ENCODE measurements around the gene IL27RA.
"Not testable (repeated sequence)": the region's sequence is repeated elsewhere in the genome, so short reads cannot be mapped to it uniquely, and the experiment has no call there.

Gene IL27RA

DNA sequence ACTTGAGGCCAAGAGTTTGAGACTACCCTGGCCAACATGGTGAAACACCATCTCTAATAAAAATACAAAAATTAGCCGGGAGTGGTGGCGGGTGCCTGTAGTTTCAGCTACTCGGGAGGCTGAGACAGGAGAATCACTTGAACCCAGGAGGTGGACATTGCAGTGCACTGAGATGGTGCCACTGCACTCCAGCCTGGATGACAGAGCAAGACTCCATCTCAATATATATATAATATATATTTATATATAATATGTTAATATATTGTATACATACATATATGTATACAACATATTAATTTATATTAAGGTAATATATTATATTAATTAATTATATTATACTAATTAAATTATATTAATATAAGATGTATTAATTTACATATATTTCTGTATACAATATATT, 11.8 kb upstream of the IL27RA start:
- H3K14ac ChIP-seq (ENCODE audit: low read length); H3K4me2 ChIP-seq (ENCODE audit: insufficient read depth, low read length, poor library complexity, severe bottlenecking); H3K36me3 ChIP-seq (replicated peaks in 1 of 2; ENCODE audit: control insufficient read depth in 2 of 2, insufficient read depth in 2 of 2, low read length in 2 of 2); H2BK12ac ChIP-seq (ENCODE audit: low read length); H2BK120ac ChIP-seq (ENCODE audit: low read depth, low read length); H4K91ac ChIP-seq (ENCODE audit: low read depth, low read length, poor library complexity); H2AFZ ChIP-seq (ENCODE audit: low read length); H3K9ac ChIP-seq (ENCODE audit: low read depth, low read length, poor library complexity); H3K27ac ChIP-seq (replicated peaks; ENCODE audit: low read length); H3K18ac ChIP-seq (ENCODE audit: low read length); H2BK15ac ChIP-seq (ENCODE audit: low read length); DNase-seq (ENCODE audit: low spot score); H2BK5ac ChIP-seq (ENCODE audit: low read length); H3K79me1 ChIP-seq (ENCODE audit: low read depth, low read length); H3K9me3 ChIP-seq (replicated peaks in 1 of 2; ENCODE audit: control insufficient read depth in 2 of 2, insufficient read depth in 1 of 2, low read depth in 1 of 2, low read length in 2 of 2); H3K27me3 ChIP-seq (ENCODE audit: control insufficient read depth in 3 of 3, insufficient read depth in 3 of 3, low read depth in 1 of 3, low read length in 3 of 3); H2AK5ac ChIP-seq (ENCODE audit: low read depth, low read length); H3K4ac ChIP-seq (ENCODE audit: low read length); H4K8ac ChIP-seq (ENCODE audit: low read depth, low read length); H3K4me3 ChIP-seq (ENCODE audit: low read length in 2 of 2); H3K23ac ChIP-seq (ENCODE audit: low read depth, low read length, poor library complexity); H3K4me1 ChIP-seq (ENCODE audit: control insufficient read depth in 2 of 2, insufficient read depth in 1 of 2, low read depth in 1 of 2, low read length in 2 of 2): not testable (repeated sequence)
- WGBS, 2 donors (ENCODE audit: extremely low coverage in 2 of 2, insufficient read length in 2 of 2, insufficient replicate concordance in 1 of 2), result no CpG with 5 or more reads among the region's 3 CpGs

DNA sequence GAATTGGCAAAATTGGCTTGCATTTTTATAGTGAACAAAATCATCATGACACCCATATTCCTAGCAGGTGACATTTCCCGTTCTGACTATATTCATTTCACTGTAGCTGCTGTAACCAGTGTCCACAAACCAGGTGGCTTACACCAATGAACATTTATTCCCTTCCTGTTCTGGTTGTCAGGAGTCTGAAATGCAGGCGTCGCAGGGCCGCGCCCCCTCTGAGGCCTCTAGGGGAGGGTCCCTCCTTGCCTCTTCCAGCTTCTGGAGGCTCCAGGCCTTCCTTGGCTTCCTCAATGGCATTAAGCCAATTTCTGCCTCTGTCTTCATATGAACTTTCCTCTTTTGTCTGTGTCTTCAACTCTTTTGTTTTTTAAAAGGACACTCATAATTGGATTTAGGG, 10.1 kb upstream of the IL27RA start:
- no peak overlapping the region for H3K9ac ChIP-seq (ENCODE audit: low read depth, low read length, poor library complexity)
- no peak overlapping the region for H2BK120ac ChIP-seq (ENCODE audit: low read depth, low read length)
- no peak overlapping the region for H4K8ac ChIP-seq (ENCODE audit: low read depth, low read length)
- DNase-seq (ENCODE audit: low spot score), result no peak
- H2BK5ac ChIP-seq (ENCODE audit: low read length), result no peak overlapping the region
- no peak overlapping the region for H3K4ac ChIP-seq (ENCODE audit: low read length)
- WGBS, 2 donors (ENCODE audit: extremely low coverage in 2 of 2, insufficient read length in 2 of 2, insufficient replicate concordance in 1 of 2), result no CpG with 5 or more reads among the region's 5 CpGs
- H3K27ac ChIP-seq (replicated peaks; ENCODE audit: low read length), result no peak overlapping the region
- H2AK5ac ChIP-seq (ENCODE audit: low read depth, low read length), result no peak overlapping the region
- no peak overlapping the region for H3K4me3 ChIP-seq (ENCODE audit: low read length in 2 of 2)
- peaks cover 3 to 8% of the 10 kb centered on the region in 2 donors for H3K4me1 ChIP-seq (ENCODE audit: control insufficient read depth in 2 of 2, insufficient read depth in 1 of 2, low read depth in 1 of 2, low read length in 2 of 2)
- no peak overlapping the region for H3K4me2 ChIP-seq (ENCODE audit: insufficient read depth, low read length, poor library complexity, severe bottlenecking)
- no peak overlapping the region for H2BK12ac ChIP-seq (ENCODE audit: low read length)
- H3K9me3 ChIP-seq (replicated peaks in 1 of 2; ENCODE audit: control insufficient read depth in 2 of 2, insufficient read depth in 1 of 2, low read depth in 1 of 2, low read length in 2 of 2), result no peaks in the 10 kb centered on the region
- H3K79me1 ChIP-seq (ENCODE audit: low read depth, low read length), result no peaks in the 10 kb centered on the region
- no peaks in the 10 kb centered on the region for H3K36me3 ChIP-seq (replicated peaks in 1 of 2; ENCODE audit: control insufficient read depth in 2 of 2, insufficient read depth in 2 of 2, low read length in 2 of 2)
- peak overlapping the region; percentile 64 for H2AFZ ChIP-seq (ENCODE audit: low read length)
- H2BK15ac ChIP-seq (ENCODE audit: low read length), result no peak overlapping the region
- no peak overlapping the region for H3K23ac ChIP-seq (ENCODE audit: low read depth, low read length, poor library complexity)
- no peak overlapping the region for H4K91ac ChIP-seq (ENCODE audit: low read depth, low read length, poor library complexity)
- no peak overlapping the region for H3K14ac ChIP-seq (ENCODE audit: low read length)
- no peaks in the 10 kb centered on the region for H3K27me3 ChIP-seq (ENCODE audit: control insufficient read depth in 3 of 3, insufficient read depth in 3 of 3, low read depth in 1 of 3, low read length in 3 of 3)
- no peak overlapping the region for H3K18ac ChIP-seq (ENCODE audit: low read length)

DNA sequence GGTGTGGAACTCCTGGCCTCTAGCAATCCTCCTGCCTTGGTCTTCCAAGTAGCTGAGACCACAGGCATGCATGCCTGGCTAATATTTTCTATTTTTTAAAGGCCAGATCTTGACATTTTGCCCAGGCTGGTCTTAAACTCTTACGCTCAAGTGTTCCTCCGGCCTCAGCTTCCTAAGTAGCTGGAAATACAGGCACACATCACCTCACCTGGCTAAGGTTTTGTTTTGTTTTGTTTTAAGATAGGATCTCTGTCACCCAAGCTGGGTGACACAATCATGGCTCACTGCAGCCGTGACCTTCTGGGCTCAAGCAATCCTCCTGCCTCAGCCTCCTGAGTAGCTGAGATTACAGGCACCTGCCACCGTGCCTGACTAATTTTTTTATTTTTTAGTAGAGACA, 9.1 kb upstream of the IL27RA start:
- Histone ChIP-seq H3K4me3 (ENCODE audit: low read length in 2 of 2) (no peak overlapping the region), H2BK120ac (ENCODE audit: low read depth, low read length) (no peak overlapping the region), H2AFZ (ENCODE audit: low read length) (peak overlapping the region; percentile 34), H3K18ac (ENCODE audit: low read length) (no peak overlapping the region), H3K4me2 (ENCODE audit: insufficient read depth, low read length, poor library complexity, severe bottlenecking) (no peak overlapping the region), H3K9me3 (replicated peaks in 1 of 2; ENCODE audit: control insufficient read depth in 2 of 2, insufficient read depth in 1 of 2, low read depth in 1 of 2, low read length in 2 of 2) (no peaks in the 10 kb centered on the region), H3K23ac (ENCODE audit: low read depth, low read length, poor library complexity) (no peak overlapping the region), H3K4ac (ENCODE audit: low read length) (no peak overlapping the region), H3K27me3 (ENCODE audit: control insufficient read depth in 3 of 3, insufficient read depth in 3 of 3, low read depth in 1 of 3, low read length in 3 of 3) (no peaks in the 10 kb centered on the region), H2BK12ac (ENCODE audit: low read length) (no peak overlapping the region), H4K8ac (ENCODE audit: low read depth, low read length) (no peak overlapping the region), H2BK15ac (ENCODE audit: low read length) (no peak overlapping the region), H2AK5ac (ENCODE audit: low read depth, low read length) (no peak overlapping the region), H3K14ac (ENCODE audit: low read length) (no peak overlapping the region), H3K4me1 (ENCODE audit: control insufficient read depth in 2 of 2, insufficient read depth in 1 of 2, low read depth in 1 of 2, low read length in 2 of 2) (peaks cover 3 to 8% of the 10 kb centered on the region in 2 donors), H2BK5ac (ENCODE audit: low read length) (no peak overlapping the region), H3K79me1 (ENCODE audit: low read depth, low read length) (no peaks in the 10 kb centered on the region), H4K91ac (ENCODE audit: low read depth, low read length, poor library complexity) (no peak overlapping the region), H3K27ac (replicated peaks; ENCODE audit: low read length) (no peak overlapping the region), H3K9ac (ENCODE audit: low read depth, low read length, poor library complexity) (no peak overlapping the region), H3K36me3 (replicated peaks in 1 of 2; ENCODE audit: control insufficient read depth in 2 of 2, insufficient read depth in 2 of 2, low read length in 2 of 2) (no peaks in the 10 kb centered on the region)
- DNase-seq (ENCODE audit: low spot score), result no peak
- no CpG with 5 or more reads among the region's 4 CpGs for WGBS, 2 donors (ENCODE audit: extremely low coverage in 2 of 2, insufficient read length in 2 of 2, insufficient replicate concordance in 1 of 2)

DNA sequence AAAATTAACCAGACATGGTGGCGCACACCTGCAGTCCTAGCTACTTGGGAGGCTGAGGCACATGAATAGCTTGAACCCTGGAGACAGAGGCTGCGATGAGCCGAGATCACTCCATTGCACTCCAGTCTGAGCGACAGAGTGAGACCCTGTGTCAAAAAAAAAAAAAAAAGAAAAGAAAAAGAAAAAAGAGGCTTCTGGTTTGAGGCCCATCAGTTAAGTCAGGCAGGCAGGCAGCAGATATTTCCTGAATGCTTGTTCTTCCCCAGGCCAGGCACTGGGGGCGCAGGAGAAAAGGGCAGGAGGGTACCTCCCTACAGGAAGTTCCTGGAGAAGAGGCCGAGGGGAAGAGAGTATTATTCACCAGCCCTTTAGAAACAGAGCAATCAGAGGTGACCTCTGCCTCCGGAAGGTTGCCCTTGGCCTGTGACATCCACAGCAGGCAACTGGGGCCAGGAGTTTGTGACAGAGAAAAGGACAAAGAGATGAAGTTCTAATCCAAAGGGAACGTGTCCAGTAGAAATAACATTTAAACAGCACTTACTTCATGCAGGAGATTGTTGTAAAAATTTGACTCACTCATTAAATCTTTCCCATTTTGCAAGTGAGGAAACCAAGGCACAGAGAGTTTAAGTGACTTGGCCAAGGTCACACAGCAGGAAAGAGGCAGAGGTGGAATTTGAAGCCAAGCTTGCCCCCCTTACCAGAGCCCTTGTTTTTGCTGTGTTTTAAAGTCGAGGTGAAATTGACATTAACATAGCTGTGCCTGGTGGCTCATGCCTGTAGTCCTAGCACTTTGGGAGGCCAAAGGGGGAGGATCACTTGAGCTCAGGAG, 7.9 kb upstream of the IL27RA start:
- no peak overlapping the region for H3K27ac ChIP-seq (replicated peaks; ENCODE audit: low read length)
- DNase-seq (ENCODE audit: low spot score), result no peak

More for the DNA sequence above, 7.9 kb upstream of the IL27RA start:
- Histone ChIP-seq H2BK5ac (ENCODE audit: low read length) (no peak overlapping the region), H3K4me1 (ENCODE audit: control insufficient read depth in 2 of 2, insufficient read depth in 1 of 2, low read depth in 1 of 2, low read length in 2 of 2) (peaks cover 3 to 8% of the 10 kb centered on the region in 2 donors), H2BK120ac (ENCODE audit: low read depth, low read length) (no peak overlapping the region), H3K79me1 (ENCODE audit: low read depth, low read length) (no peaks in the 10 kb centered on the region), H3K27me3 (ENCODE audit: control insufficient read depth in 3 of 3, insufficient read depth in 3 of 3, low read depth in 1 of 3, low read length in 3 of 3) (peaks cover 0 to 7% (median 0%) of the 10 kb centered on the region in 3 experiments), H2BK15ac (ENCODE audit: low read length) (no peak overlapping the region), H3K18ac (ENCODE audit: low read length) (no peak overlapping the region), H3K9me3 (replicated peaks in 1 of 2; ENCODE audit: control insufficient read depth in 2 of 2, insufficient read depth in 1 of 2, low read depth in 1 of 2, low read length in 2 of 2) (no peaks in the 10 kb centered on the region), H3K4me2 (ENCODE audit: insufficient read depth, low read length, poor library complexity, severe bottlenecking) (peak overlapping the region; percentile 26), H3K23ac (ENCODE audit: low read depth, low read length, poor library complexity) (no peak overlapping the region), H3K14ac (ENCODE audit: low read length) (no peak overlapping the region), H4K91ac (ENCODE audit: low read depth, low read length, poor library complexity) (no peak overlapping the region), H2AFZ (ENCODE audit: low read length) (peak overlapping the region; percentile 1), H3K36me3 (replicated peaks in 1 of 2; ENCODE audit: control insufficient read depth in 2 of 2, insufficient read depth in 2 of 2, low read length in 2 of 2) (no peaks in the 10 kb centered on the region), H2BK12ac (ENCODE audit: low read length) (no peak overlapping the region), H4K8ac (ENCODE audit: low read depth, low read length) (no peak overlapping the region), H3K4ac (ENCODE audit: low read length) (no peak overlapping the region), H2AK5ac (ENCODE audit: low read depth, low read length) (no peak overlapping the region), H3K4me3 (ENCODE audit: low read length in 2 of 2) (no peak overlapping the region), H3K9ac (ENCODE audit: low read depth, low read length, poor library complexity) (no peak overlapping the region)
- no CpG with 5 or more reads among the region's 9 CpGs for WGBS, 2 donors (ENCODE audit: extremely low coverage in 2 of 2, insufficient read length in 2 of 2, insufficient replicate concordance in 1 of 2)
